ENCODE data around the gene MLN.
"Not testable (repeated sequence)": the region's sequence is repeated elsewhere in the genome, so short reads cannot be mapped to it uniquely, and the experiment has no call there.

The MLN gene

GRCh38 chr6:33833599-33833998 is 29.8 kb upstream of the MLN start:
- DNase-seq (ENCODE audit: insufficient read length): no peak
- FAIRE-seq: no peak
- TF ChIP-seq POLR2A (IDR thresholded peaks at IDR 0.05; ENCODE audit: low read depth, low read length) (no peak), TAF1 (IDR thresholded peaks at IDR 0.05; ENCODE audit: borderline replicate concordance, low read depth, low read length) (no peak), POLR2AphosphoS5 (IDR thresholded peaks at IDR 0.05; ENCODE audit: low read depth, low read length) (no peak)

GRCh38 chr6:33832831-33833230 is 29.0 kb upstream of the MLN start:
- DNase-seq (ENCODE audit: insufficient read length); FAIRE-seq: not testable (repeated sequence)

- not testable (repeated sequence) for FAIRE-seq
These were observed 27.9 kb upstream of the MLN start for GRCh38 chr6:33831725-33832124.

GRCh38 chr6:33830635-33831240 is 26.9 kb upstream of the MLN start:
- FAIRE-seq (no peak), DNase-seq (ENCODE audit: insufficient read length) (no peak)
- TF ChIP-seq TAF1 (IDR thresholded peaks at IDR 0.05; ENCODE audit: borderline replicate concordance, low read depth, low read length) (no peak), POLR2AphosphoS5 (IDR thresholded peaks at IDR 0.05; ENCODE audit: low read depth, low read length) (no peak), POLR2A (IDR thresholded peaks at IDR 0.05; ENCODE audit: low read depth, low read length) (no peak)

More at GRCh38 chr6:33831725-33832124, 27.9 kb upstream of the MLN start:
- not testable (repeated sequence) for DNase-seq (ENCODE audit: insufficient read length)

- DNase-seq (ENCODE audit: insufficient read length) (no peak), FAIRE-seq (no peak)
- no peak for TF ChIP-seq POLR2AphosphoS5 (IDR thresholded peaks at IDR 0.05; ENCODE audit: low read depth, low read length)
These were observed 25.2 kb upstream of the MLN start for GRCh38 chr6:33828764-33829731.

GRCh38 chr6:33828452-33828763 is 24.6 kb upstream of the MLN start:
- TF ChIP-seq POLR2AphosphoS5 (IDR thresholded peaks at IDR 0.05; ENCODE audit: low read depth, low read length): no peak
- TF ChIP-seq TAF1 (IDR thresholded peaks at IDR 0.05; ENCODE audit: borderline replicate concordance, low read depth, low read length): no peak
- FAIRE-seq: no peak
- no peak for DNase-seq (ENCODE audit: insufficient read length)

- no peak for DNase-seq (ENCODE audit: insufficient read length)
- no peak for FAIRE-seq
- TF ChIP-seq POLR2AphosphoS5 (IDR thresholded peaks at IDR 0.05; ENCODE audit: low read depth, low read length) (no peak), TAF1 (IDR thresholded peaks at IDR 0.05; ENCODE audit: borderline replicate concordance, low read depth, low read length) (no peak), POLR2A (IDR thresholded peaks at IDR 0.05; ENCODE audit: low read depth, low read length) (no peak)
These were observed 24.0 kb upstream of the MLN start for GRCh38 chr6:33827546-33828451.

- TF ChIP-seq TAF1 (IDR thresholded peaks at IDR 0.05; ENCODE audit: borderline replicate concordance, low read depth, low read length) (no peak), POLR2A (IDR thresholded peaks at IDR 0.05; ENCODE audit: low read depth, low read length) (no peak), POLR2AphosphoS5 (IDR thresholded peaks at IDR 0.05; ENCODE audit: low read depth, low read length) (no peak)
- no peak for FAIRE-seq
These were observed 22.7 kb upstream of the MLN start for GRCh38 chr6:33826537-33826936.

GRCh38 chr6:33824461-33825154 is 20.8 kb upstream of the MLN start:
- DNase-seq (ENCODE audit: insufficient read length) (no peak), FAIRE-seq (no peak)
- TF ChIP-seq TAF1 (IDR thresholded peaks at IDR 0.05; ENCODE audit: borderline replicate concordance, low read depth, low read length) (no peak), POLR2AphosphoS5 (IDR thresholded peaks at IDR 0.05; ENCODE audit: low read depth, low read length) (no peak), POLR2A (IDR thresholded peaks at IDR 0.05; ENCODE audit: low read depth, low read length) (no peak)

More at GRCh38 chr6:33826537-33826936, 22.7 kb upstream of the MLN start:
- DNase-seq (ENCODE audit: insufficient read length): no peak

- no peak for FAIRE-seq
- DNase-seq (ENCODE audit: insufficient read length): no peak
- TF ChIP-seq POLR2AphosphoS5 (IDR thresholded peaks at IDR 0.05; ENCODE audit: low read depth, low read length) (no peak), POLR2A (IDR thresholded peaks at IDR 0.05; ENCODE audit: low read depth, low read length) (no peak), TAF1 (IDR thresholded peaks at IDR 0.05; ENCODE audit: borderline replicate concordance, low read depth, low read length) (no peak)
These were observed 20.0 kb upstream of the MLN start for GRCh38 chr6:33823806-33824205.

GRCh38 chr6:33822575-33823395 is 19.0 kb upstream of the MLN start:
- DNase-seq (ENCODE audit: insufficient read length) (no peak), FAIRE-seq (no peak)
- TF ChIP-seq POLR2AphosphoS5 (IDR thresholded peaks at IDR 0.05; ENCODE audit: low read depth, low read length) (no peak), TAF1 (IDR thresholded peaks at IDR 0.05; ENCODE audit: borderline replicate concordance, low read depth, low read length) (no peak), POLR2A (IDR thresholded peaks at IDR 0.05; ENCODE audit: low read depth, low read length) (no peak)
